HL-60 (cell line): ENCODE measurements around the gene HTR6.

Experiments used
- GABPA ChIP-seq: IDR thresholded peaks from 2 replicates; pipeline ENCODE4 v1.6.1; 2012; ENCODE audit warnings: low read depth
- POLR2AphosphoS5 ChIP-seq: IDR thresholded peaks from 2 replicates; pipeline ENCODE4 v1.6.1; 2012; ENCODE audit warnings: low read depth
- SPI1 ChIP-seq: IDR thresholded peaks from 2 replicates; pipeline ENCODE4 v1.6.1; 2012; ENCODE audit warnings: low read depth, mild to moderate bottlenecking, borderline replicate concordance
- TF ChIP-seq, protein P1 (sequence below): IDR thresholded peaks from one replicate; pipeline ENCODE4 v1.5.1; 2011; ENCODE audit warnings: low read length, control low read depth, inconsistent platforms; ENCODE audit not compliant: insufficient read depth
- TF ChIP-seq, protein P2 (sequence below): IDR thresholded peaks from 2 replicates; pipeline ENCODE4 v1.6.1; 2012; ENCODE audit warnings: low read depth; ENCODE audit not compliant: insufficient replicate concordance

DNA sequence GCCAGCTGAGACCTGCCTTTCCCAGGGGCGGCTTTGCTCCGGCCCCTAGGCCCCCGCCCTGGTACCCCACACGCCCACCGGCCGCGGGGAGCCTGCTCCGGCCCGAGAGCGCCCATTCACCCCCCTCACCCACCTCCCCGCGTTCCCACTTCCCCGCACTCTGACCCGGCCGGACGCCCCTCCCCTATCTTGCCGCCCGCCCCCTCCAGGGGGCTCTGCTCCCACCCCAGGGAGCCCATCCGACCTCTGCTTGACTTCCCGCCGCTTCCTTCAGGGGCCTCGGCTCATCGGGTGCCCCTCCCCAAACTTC is 466 bp downstream of the HTR6 start:
- TF ChIP-seq, protein P1, sequence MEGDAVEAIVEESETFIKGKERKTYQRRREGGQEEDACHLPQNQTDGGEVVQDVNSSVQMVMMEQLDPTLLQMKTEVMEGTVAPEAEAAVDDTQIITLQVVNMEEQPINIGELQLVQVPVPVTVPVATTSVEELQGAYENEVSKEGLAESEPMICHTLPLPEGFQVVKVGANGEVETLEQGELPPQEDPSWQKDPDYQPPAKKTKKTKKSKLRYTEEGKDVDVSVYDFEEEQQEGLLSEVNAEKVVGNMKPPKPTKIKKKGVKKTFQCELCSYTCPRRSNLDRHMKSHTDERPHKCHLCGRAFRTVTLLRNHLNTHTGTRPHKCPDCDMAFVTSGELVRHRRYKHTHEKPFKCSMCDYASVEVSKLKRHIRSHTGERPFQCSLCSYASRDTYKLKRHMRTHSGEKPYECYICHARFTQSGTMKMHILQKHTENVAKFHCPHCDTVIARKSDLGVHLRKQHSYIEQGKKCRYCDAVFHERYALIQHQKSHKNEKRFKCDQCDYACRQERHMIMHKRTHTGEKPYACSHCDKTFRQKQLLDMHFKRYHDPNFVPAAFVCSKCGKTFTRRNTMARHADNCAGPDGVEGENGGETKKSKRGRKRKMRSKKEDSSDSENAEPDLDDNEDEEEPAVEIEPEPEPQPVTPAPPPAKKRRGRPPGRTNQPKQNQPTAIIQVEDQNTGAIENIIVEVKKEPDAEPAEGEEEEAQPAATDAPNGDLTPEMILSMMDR, result no peak
- TF ChIP-seq, protein P2, sequence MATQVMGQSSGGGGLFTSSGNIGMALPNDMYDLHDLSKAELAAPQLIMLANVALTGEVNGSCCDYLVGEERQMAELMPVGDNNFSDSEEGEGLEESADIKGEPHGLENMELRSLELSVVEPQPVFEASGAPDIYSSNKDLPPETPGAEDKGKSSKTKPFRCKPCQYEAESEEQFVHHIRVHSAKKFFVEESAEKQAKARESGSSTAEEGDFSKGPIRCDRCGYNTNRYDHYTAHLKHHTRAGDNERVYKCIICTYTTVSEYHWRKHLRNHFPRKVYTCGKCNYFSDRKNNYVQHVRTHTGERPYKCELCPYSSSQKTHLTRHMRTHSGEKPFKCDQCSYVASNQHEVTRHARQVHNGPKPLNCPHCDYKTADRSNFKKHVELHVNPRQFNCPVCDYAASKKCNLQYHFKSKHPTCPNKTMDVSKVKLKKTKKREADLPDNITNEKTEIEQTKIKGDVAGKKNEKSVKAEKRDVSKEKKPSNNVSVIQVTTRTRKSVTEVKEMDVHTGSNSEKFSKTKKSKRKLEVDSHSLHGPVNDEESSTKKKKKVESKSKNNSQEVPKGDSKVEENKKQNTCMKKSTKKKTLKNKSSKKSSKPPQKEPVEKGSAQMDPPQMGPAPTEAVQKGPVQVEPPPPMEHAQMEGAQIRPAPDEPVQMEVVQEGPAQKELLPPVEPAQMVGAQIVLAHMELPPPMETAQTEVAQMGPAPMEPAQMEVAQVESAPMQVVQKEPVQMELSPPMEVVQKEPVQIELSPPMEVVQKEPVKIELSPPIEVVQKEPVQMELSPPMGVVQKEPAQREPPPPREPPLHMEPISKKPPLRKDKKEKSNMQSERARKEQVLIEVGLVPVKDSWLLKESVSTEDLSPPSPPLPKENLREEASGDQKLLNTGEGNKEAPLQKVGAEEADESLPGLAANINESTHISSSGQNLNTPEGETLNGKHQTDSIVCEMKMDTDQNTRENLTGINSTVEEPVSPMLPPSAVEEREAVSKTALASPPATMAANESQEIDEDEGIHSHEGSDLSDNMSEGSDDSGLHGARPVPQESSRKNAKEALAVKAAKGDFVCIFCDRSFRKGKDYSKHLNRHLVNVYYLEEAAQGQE, result no peak
- TF ChIP-seq POLR2AphosphoS5 (no peak), GABPA (no peak), SPI1 (no peak)
